HL-60 (cell line): ENCODE data around the gene EPS15.

ENCODE experiments used
- POLR2AphosphoS5 ChIP-seq: IDR thresholded peaks from 2 replicates; pipeline ENCODE4 v1.6.1; 2012; ENCODE audit warnings: low read depth
- SPI1 ChIP-seq: IDR thresholded peaks from 2 replicates; pipeline ENCODE4 v1.6.1; 2012; ENCODE audit warnings: low read depth, mild to moderate bottlenecking, borderline replicate concordance
- TF ChIP-seq, protein P1 (sequence below): IDR thresholded peaks from one replicate; pipeline ENCODE4 v1.5.1; 2011; ENCODE audit warnings: low read length, control low read depth, inconsistent platforms; ENCODE audit not compliant: insufficient read depth

DNA sequence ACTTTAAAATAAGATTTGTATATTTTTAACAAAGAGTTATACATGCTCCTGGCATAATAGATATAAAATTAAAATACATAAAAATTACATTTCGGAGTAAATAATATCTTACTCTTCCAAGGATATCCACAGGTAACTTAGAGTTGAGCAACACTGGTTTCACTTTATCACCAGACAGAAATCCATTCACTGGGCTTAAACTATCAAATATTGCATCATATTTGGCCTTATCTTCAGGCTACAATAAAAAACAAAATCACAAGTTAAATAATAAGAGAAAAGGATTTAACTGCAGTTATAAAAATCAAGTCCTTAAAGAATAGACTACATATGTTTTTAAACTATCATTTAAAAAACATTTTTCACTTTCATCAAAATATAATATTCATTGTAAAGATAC is 55.5 kb downstream of the EPS15 start:
- TF ChIP-seq SPI1, result no peak
- TF ChIP-seq, protein P1, sequence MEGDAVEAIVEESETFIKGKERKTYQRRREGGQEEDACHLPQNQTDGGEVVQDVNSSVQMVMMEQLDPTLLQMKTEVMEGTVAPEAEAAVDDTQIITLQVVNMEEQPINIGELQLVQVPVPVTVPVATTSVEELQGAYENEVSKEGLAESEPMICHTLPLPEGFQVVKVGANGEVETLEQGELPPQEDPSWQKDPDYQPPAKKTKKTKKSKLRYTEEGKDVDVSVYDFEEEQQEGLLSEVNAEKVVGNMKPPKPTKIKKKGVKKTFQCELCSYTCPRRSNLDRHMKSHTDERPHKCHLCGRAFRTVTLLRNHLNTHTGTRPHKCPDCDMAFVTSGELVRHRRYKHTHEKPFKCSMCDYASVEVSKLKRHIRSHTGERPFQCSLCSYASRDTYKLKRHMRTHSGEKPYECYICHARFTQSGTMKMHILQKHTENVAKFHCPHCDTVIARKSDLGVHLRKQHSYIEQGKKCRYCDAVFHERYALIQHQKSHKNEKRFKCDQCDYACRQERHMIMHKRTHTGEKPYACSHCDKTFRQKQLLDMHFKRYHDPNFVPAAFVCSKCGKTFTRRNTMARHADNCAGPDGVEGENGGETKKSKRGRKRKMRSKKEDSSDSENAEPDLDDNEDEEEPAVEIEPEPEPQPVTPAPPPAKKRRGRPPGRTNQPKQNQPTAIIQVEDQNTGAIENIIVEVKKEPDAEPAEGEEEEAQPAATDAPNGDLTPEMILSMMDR, result no peak
- TF ChIP-seq POLR2AphosphoS5, result no peak
